ENCODE measurements around the gene CDH16. TPM values are rescaled to one million over a fixed set of nuclear protein-coding genes. Genes with fewer than 3 reads are reported as not detected.

Gene CDH16
- total and polyA plus RNA-seq, 2 experiments from 2014 or later: not detected

DNA sequence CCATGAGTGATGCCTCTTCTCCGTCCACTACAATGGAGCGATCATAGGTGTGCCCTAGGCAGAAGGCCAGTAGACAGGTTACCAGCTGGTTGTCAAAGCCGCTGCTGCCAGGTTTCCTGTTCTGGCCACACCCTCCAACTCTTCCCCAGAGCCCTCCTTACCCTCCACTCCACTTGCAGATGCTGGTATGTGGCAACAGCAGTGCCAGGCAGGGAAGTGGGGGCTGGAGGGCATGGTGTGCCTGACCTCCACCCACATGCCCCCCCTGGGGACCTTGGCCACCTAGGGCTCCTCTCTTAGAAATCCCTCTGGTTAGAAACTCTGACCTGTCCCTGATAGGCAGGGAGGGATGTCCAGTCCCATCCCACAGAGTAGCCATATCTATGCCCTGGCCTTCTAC lies 5.2 kb upstream of the CDH16 start:
- Histone ChIP-seq H3F3A (replicated peaks; ENCODE audit: low read depth) (no peaks in the 10 kb centered on the region), H3K27ac (ENCODE audit: low read depth) (no peak overlapping the region), H3K36me3 (ENCODE audit: insufficient read depth) (no peaks in the 10 kb centered on the region), H3K27me3 (ENCODE audit: insufficient read depth) (peaks cover 48% of the 10 kb centered on the region), H3K4me1 (ENCODE audit: insufficient read depth) (no peaks in the 10 kb centered on the region), H2AFZ (no peak overlapping the region), H4K20me1 (replicated peaks; ENCODE audit: insufficient read depth) (no peaks in the 10 kb centered on the region), H3K79me2 (replicated peaks; ENCODE audit: insufficient read depth) (no peaks in the 10 kb centered on the region), H3K4me2 (no peak overlapping the region), H3K4me3 (no peak overlapping the region), H3K9me2 (ENCODE audit: insufficient read depth) (no peaks in the 10 kb centered on the region)
- DNase-seq (ENCODE audit: low spot score): no peak
- ATAC-seq: no peak
- TF ChIP-seq, protein P1, sequence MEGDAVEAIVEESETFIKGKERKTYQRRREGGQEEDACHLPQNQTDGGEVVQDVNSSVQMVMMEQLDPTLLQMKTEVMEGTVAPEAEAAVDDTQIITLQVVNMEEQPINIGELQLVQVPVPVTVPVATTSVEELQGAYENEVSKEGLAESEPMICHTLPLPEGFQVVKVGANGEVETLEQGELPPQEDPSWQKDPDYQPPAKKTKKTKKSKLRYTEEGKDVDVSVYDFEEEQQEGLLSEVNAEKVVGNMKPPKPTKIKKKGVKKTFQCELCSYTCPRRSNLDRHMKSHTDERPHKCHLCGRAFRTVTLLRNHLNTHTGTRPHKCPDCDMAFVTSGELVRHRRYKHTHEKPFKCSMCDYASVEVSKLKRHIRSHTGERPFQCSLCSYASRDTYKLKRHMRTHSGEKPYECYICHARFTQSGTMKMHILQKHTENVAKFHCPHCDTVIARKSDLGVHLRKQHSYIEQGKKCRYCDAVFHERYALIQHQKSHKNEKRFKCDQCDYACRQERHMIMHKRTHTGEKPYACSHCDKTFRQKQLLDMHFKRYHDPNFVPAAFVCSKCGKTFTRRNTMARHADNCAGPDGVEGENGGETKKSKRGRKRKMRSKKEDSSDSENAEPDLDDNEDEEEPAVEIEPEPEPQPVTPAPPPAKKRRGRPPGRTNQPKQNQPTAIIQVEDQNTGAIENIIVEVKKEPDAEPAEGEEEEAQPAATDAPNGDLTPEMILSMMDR (conservative IDR thresholded peaks at IDR 0.05; ENCODE audit: low read depth in 2 of 2): no peak
- TF ChIP-seq NANOG (IDR thresholded peaks at IDR 0.05; ENCODE audit: borderline replicate concordance) (no peak), CREB1 (CRISPR knock-in tag; IDR thresholded peaks at IDR 0.05; ENCODE audit: low read depth) (no peak), ZNF331 (CRISPR knock-in tag; IDR thresholded peaks at IDR 0.05; ENCODE audit: low read depth) (no peak), JUNB (IDR thresholded peaks at IDR 0.05; ENCODE audit: unreplicated experiment) (no peak), STAT1 (IDR thresholded peaks at IDR 0.05; ENCODE audit: unreplicated experiment) (no peak), EZH2phosphoT487 (IDR thresholded peaks at IDR 0.05; ENCODE audit: unreplicated experiment) (no peak), POLR2AphosphoS5 (IDR thresholded peaks at IDR 0.05; ENCODE audit: low read depth) (no peak), EZH2 (IDR thresholded peaks at IDR 0.05; ENCODE audit: low read depth, unreplicated experiment) (no peak), ZNF114 (CRISPR knock-in tag; IDR thresholded peaks at IDR 0.05) (no peak)
- TF ChIP-seq, protein P2, sequence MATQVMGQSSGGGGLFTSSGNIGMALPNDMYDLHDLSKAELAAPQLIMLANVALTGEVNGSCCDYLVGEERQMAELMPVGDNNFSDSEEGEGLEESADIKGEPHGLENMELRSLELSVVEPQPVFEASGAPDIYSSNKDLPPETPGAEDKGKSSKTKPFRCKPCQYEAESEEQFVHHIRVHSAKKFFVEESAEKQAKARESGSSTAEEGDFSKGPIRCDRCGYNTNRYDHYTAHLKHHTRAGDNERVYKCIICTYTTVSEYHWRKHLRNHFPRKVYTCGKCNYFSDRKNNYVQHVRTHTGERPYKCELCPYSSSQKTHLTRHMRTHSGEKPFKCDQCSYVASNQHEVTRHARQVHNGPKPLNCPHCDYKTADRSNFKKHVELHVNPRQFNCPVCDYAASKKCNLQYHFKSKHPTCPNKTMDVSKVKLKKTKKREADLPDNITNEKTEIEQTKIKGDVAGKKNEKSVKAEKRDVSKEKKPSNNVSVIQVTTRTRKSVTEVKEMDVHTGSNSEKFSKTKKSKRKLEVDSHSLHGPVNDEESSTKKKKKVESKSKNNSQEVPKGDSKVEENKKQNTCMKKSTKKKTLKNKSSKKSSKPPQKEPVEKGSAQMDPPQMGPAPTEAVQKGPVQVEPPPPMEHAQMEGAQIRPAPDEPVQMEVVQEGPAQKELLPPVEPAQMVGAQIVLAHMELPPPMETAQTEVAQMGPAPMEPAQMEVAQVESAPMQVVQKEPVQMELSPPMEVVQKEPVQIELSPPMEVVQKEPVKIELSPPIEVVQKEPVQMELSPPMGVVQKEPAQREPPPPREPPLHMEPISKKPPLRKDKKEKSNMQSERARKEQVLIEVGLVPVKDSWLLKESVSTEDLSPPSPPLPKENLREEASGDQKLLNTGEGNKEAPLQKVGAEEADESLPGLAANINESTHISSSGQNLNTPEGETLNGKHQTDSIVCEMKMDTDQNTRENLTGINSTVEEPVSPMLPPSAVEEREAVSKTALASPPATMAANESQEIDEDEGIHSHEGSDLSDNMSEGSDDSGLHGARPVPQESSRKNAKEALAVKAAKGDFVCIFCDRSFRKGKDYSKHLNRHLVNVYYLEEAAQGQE (IDR thresholded peaks at IDR 0.05; ENCODE audit: unreplicated experiment): no peak
- TF ChIP-seq, protein P3, sequence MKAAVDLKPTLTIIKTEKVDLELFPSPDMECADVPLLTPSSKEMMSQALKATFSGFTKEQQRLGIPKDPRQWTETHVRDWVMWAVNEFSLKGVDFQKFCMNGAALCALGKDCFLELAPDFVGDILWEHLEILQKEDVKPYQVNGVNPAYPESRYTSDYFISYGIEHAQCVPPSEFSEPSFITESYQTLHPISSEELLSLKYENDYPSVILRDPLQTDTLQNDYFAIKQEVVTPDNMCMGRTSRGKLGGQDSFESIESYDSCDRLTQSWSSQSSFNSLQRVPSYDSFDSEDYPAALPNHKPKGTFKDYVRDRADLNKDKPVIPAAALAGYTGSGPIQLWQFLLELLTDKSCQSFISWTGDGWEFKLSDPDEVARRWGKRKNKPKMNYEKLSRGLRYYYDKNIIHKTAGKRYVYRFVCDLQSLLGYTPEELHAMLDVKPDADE (IDR thresholded peaks at IDR 0.05): no peak
- TF ChIP-seq, protein P4, sequence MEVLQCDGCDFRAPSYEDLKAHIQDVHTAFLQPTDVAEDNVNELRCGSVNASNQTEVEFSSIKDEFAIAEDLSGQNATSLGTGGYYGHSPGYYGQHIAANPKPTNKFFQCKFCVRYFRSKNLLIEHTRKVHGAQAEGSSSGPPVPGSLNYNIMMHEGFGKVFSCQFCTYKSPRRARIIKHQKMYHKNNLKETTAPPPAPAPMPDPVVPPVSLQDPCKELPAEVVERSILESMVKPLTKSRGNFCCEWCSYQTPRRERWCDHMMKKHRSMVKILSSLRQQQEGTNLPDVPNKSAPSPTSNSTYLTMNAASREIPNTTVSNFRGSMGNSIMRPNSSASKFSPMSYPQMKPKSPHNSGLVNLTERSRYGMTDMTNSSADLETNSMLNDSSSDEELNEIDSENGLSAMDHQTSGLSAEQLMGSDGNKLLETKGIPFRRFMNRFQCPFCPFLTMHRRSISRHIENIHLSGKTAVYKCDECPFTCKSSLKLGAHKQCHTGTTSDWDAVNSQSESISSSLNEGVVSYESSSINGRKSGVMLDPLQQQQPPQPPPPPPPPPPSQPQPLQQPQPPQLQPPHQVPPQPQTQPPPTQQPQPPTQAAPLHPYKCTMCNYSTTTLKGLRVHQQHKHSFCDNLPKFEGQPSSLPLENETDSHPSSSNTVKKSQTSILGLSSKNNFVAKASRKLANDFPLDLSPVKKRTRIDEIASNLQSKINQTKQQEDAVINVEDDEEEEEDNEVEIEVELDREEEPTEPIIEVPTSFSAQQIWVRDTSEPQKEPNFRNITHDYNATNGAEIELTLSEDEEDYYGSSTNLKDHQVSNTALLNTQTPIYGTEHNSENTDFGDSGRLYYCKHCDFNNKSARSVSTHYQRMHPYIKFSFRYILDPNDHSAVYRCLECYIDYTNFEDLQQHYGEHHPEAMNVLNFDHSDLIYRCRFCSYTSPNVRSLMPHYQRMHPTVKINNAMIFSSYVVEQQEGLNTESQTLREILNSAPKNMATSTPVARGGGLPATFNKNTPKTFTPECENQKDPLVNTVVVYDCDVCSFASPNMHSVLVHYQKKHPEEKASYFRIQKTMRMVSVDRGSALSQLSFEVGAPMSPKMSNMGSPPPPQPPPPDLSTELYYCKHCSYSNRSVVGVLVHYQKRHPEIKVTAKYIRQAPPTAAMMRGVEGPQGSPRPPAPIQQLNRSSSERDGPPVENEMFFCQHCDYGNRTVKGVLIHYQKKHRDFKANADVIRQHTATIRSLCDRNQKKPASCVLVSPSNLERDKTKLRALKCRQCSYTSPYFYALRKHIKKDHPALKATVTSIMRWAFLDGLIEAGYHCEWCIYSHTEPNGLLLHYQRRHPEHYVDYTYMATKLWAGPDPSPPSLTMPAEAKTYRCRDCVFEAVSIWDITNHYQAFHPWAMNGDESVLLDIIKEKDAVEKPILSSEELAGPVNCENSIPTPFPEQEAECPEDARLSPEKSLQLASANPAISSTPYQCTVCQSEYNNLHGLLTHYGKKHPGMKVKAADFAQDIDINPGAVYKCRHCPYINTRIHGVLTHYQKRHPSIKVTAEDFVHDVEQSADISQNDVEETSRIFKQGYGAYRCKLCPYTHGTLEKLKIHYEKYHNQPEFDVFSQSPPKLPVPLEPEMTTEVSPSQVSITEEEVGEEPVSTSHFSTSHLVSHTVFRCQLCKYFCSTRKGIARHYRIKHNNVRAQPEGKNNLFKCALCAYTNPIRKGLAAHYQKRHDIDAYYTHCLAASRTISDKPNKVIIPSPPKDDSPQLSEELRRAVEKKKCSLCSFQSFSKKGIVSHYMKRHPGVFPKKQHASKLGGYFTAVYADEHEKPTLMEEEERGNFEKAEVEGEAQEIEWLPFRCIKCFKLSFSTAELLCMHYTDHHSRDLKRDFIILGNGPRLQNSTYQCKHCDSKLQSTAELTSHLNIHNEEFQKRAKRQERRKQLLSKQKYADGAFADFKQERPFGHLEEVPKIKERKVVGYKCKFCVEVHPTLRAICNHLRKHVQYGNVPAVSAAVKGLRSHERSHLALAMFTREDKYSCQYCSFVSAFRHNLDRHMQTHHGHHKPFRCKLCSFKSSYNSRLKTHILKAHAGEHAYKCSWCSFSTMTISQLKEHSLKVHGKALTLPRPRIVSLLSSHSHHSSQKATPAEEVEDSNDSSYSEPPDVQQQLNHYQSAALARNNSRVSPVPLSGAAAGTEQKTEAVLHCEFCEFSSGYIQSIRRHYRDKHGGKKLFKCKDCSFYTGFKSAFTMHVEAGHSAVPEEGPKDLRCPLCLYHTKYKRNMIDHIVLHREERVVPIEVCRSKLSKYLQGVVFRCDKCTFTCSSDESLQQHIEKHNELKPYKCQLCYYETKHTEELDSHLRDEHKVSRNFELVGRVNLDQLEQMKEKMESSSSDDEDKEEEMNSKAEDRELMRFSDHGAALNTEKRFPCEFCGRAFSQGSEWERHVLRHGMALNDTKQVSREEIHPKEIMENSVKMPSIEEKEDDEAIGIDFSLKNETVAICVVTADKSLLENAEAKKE (CRISPR knock-in tag; IDR thresholded peaks at IDR 0.05): no peak
- no peak overlapping the region for H3K4me3 Mint-ChIP-seq
- H3K27ac Mint-ChIP-seq: no peak overlapping the region
- no peaks in the 10 kb centered on the region for H3K36me3 Mint-ChIP-seq (ENCODE audit: low read depth)
- no peaks in the 10 kb centered on the region; the same call in 2 of the 3 replicates for H3K9me3 Mint-ChIP-seq
- H3K27me3 Mint-ChIP-seq (ENCODE audit: insufficient read depth, low read depth, poor library complexity): peaks cover 45% of the 10 kb centered on the region
- H3K4me1 Mint-ChIP-seq: peaks cover 8% of the 10 kb centered on the region

Measured in GM23338 (cell line).